GM23338 (cell line): ENCODE results near the gene PLA2G12A. TPM values are rescaled to one million over a fixed set of nuclear protein-coding genes. Genes with fewer than 3 reads are reported as not detected.

Experiments used
- ATAC-seq: fragments of 200-7000 bp; cut with Tn5 transposase; 3 replicates; pipeline ENCODE4 v1.9.1; 2020
- DNase-seq: peaks from one replicate; pipeline ENCODE4 v3.0.0-alpha.2; 2015; ENCODE audit warnings: low spot score
- H2AFZ ChIP-seq: fragments of 200-600 bp; sonication (generic); 2 replicates; pipeline ENCODE4 v1.8.0; 2016; ENCODE audit warnings: antibody characterized with exemption, mild to moderate bottlenecking, moderate library complexity
- H3F3A ChIP-seq: fragments of 200-600 bp; sonication (generic); replicated peaks from 2 replicates; pipeline ENCODE4 v1.8.0; 2017; ENCODE audit warnings: antibody characterized with exemption, mixed run types, low read depth
- H3K27ac ChIP-seq: fragments of 200-600 bp; sonication (generic); 2 replicates; pipeline ENCODE4 v1.6.1; 2016; ENCODE audit warnings: low read depth
- H3K27me3 ChIP-seq: fragments of 200-600 bp; sonication (generic); 2 replicates; pipeline ENCODE4 v1.8.0; 2016; ENCODE audit warnings: mild to moderate bottlenecking, mixed run types, moderate library complexity; ENCODE audit not compliant: insufficient read depth
- H3K36me3 ChIP-seq: fragments of 200-600 bp; sonication (generic); 2 replicates; pipeline ENCODE4 v1.8.0; 2016; ENCODE audit warnings: mild to moderate bottlenecking; ENCODE audit not compliant: insufficient read depth
- H3K4me1 ChIP-seq: fragments of 200-600 bp; sonication (generic); 2 replicates; pipeline ENCODE4 v1.8.0; 2016; ENCODE audit warnings: mild to moderate bottlenecking, moderate library complexity; ENCODE audit not compliant: insufficient read depth
- H3K4me2 ChIP-seq: fragments of 200-600 bp; sonication (generic); 2 replicates; pipeline ENCODE4 v1.7.1; 2017; ENCODE audit warnings: mixed run types
- H3K4me3 ChIP-seq: fragments of 200-600 bp; sonication (generic); 2 replicates; pipeline ENCODE4 v1.6.1; 2016; ENCODE audit warnings: mixed run types
- H3K79me2 ChIP-seq: fragments of 200-600 bp; sonication (generic); replicated peaks from 2 replicates; pipeline ENCODE4 v1.8.0; 2017; ENCODE audit warnings: mild to moderate bottlenecking; ENCODE audit not compliant: insufficient read depth
- H3K9me2 ChIP-seq: fragments of 200-600 bp; sonication (generic); 2 replicates; pipeline ENCODE4 v1.8.0; 2017; ENCODE audit not compliant: insufficient read depth
- H4K20me1 ChIP-seq: fragments of 200-600 bp; sonication (generic); replicated peaks from 2 replicates; pipeline ENCODE4 v1.8.0; 2017; ENCODE audit warnings: mild to moderate bottlenecking; ENCODE audit not compliant: insufficient read depth
- H3K27ac Mint-ChIP-seq: 2 replicates; pipeline ENCODE4 v1.8.0; 2020; ENCODE audit warnings: inconsistent platforms, mild to moderate bottlenecking, moderate library complexity, mixed read lengths
- H3K27me3 Mint-ChIP-seq: 3 replicates; pipeline ENCODE4 v1.8.0; 2022; ENCODE audit warnings: low read depth, mild to moderate bottlenecking, moderate library complexity, mixed read lengths, inconsistent platforms; ENCODE audit not compliant: insufficient read depth, poor library complexity
- H3K36me3 Mint-ChIP-seq: 3 replicates; pipeline ENCODE4 v1.8.0; 2021; ENCODE audit warnings: low read depth, mild to moderate bottlenecking, inconsistent platforms, moderate library complexity, mixed read lengths
- H3K4me1 Mint-ChIP-seq: 3 replicates; pipeline ENCODE4 v1.8.0; 2020; ENCODE audit warnings: mild to moderate bottlenecking, inconsistent platforms, mixed read lengths
- H3K4me3 Mint-ChIP-seq: 3 replicates; pipeline ENCODE4 v1.8.0; 2021; ENCODE audit warnings: moderate library complexity, mild to moderate bottlenecking, inconsistent platforms, mixed read lengths
- H3K9me3 Mint-ChIP-seq: 3 replicates; pipeline ENCODE4 v1.8.0; 2020; ENCODE audit warnings: moderate library complexity, mild to moderate bottlenecking, inconsistent platforms, mixed read lengths
- CREB1 ChIP-seq: fragments of 250-450 bp; sonication (Bioruptor Pico); IDR thresholded peaks from 2 replicates; pipeline ENCODE4 v1.5.0; 2020; ENCODE audit warnings: low read depth, mild to moderate bottlenecking, moderate library complexity
- ETS1 ChIP-seq: IDR thresholded peaks from 2 replicates; pipeline ENCODE4 v1.6.1; 2016; ENCODE audit warnings: antibody characterized with exemption
- EZH2 ChIP-seq: fragments of 200-600 bp; sonication (generic); IDR thresholded peaks from one replicate; pipeline ENCODE4 v1.8.0; 2017; ENCODE audit warnings: antibody characterized with exemption, mild to moderate bottlenecking, low read depth; ENCODE audit not compliant: unreplicated experiment
- EZH2phosphoT487 ChIP-seq: fragments of 200-600 bp; sonication (generic); IDR thresholded peaks from one replicate; pipeline ENCODE4 v1.8.1; 2018; ENCODE audit warnings: antibody characterized with exemption; ENCODE audit not compliant: unreplicated experiment
- JUNB ChIP-seq: IDR thresholded peaks from one replicate; pipeline ENCODE4 v1.6.1; 2016; ENCODE audit warnings: antibody characterized with exemption; ENCODE audit not compliant: unreplicated experiment
- NANOG ChIP-seq: IDR thresholded peaks from 2 replicates; pipeline ENCODE4 v1.6.1; 2016; ENCODE audit warnings: antibody characterized with exemption, borderline replicate concordance
- POLR2AphosphoS5 ChIP-seq: IDR thresholded peaks from 2 replicates; pipeline ENCODE4 v1.6.1; 2016; ENCODE audit warnings: antibody characterized with exemption, low read depth
- REST ChIP-seq: IDR thresholded peaks from one replicate; pipeline ENCODE4 v1.6.1; 2018; ENCODE audit warnings: antibody characterized with exemption; ENCODE audit not compliant: unreplicated experiment
- STAT1 ChIP-seq: IDR thresholded peaks from one replicate; pipeline ENCODE4 v1.6.1; 2016; ENCODE audit warnings: antibody characterized with exemption; ENCODE audit not compliant: unreplicated experiment
- ZNF114 ChIP-seq: fragments of 250-450 bp; sonication (Bioruptor Pico); IDR thresholded peaks from 2 replicates; pipeline ENCODE4 v1.5.0; 2020; ENCODE audit warnings: mild to moderate bottlenecking, moderate library complexity
- ZNF331 ChIP-seq: fragments of 250-450 bp; sonication (Bioruptor Pico); IDR thresholded peaks from 2 replicates; pipeline ENCODE4 v1.5.0; 2020; ENCODE audit warnings: low read depth, mild to moderate bottlenecking, moderate library complexity
- ZNF462 ChIP-seq: fragments of 250-450 bp; sonication (Bioruptor Pico); IDR thresholded peaks from 2 replicates; pipeline ENCODE4 v1.5.0; 2020; ENCODE audit warnings: mild to moderate bottlenecking, moderate library complexity
- polyA plus RNA-seq: library from polyadenylated mRNA; unstranded; fragments of >200 nt; fragmentation: Nextera tagmentation; extraction: Ambion mirVana; gene quantifications from 2 replicates; pipeline ENCODE4 v1.2.1, GENCODE V29; 2016
- total RNA-seq: library from RNA; depleted of rRNA; stranded (reverse); fragments of >200 nt; shearing (Covaris generic); gene quantifications from 2 replicates; pipeline ENCODE4 v1.2.3, GENCODE V29; 2014
- TF ChIP-seq, protein P1 (sequence below), 2 experiments: fragments of 200-600 bp in 1 of 2; sonication (generic) in 1 of 2; conservative IDR thresholded peaks; 2 replicates each; pipeline versions ENCODE4 v1.5.1 to v1.6.1; 2016 to 2017; ENCODE audit warnings: antibody characterized with exemption in 2 of 2, low read depth in 2 of 2, mild to moderate bottlenecking in 2 of 2, moderate library complexity in 1 of 2

PLA2G12A gene
- total and polyA plus RNA-seq, 2 experiments from 2014 or later: 30.8 to 70.7 TPM

GRCh38 chr4:109690690-109691410, 39.0 kb downstream of the PLA2G12A start:
- no peaks in the 10 kb centered on the region for H3F3A ChIP-seq
- H3K9me2 ChIP-seq: no peaks in the 10 kb centered on the region
- no peak for ATAC-seq
- H3K27ac ChIP-seq: no peak overlapping the region
- no peak overlapping the region for H3K27ac Mint-ChIP-seq
- H3K79me2 ChIP-seq: no peaks in the 10 kb centered on the region
- DNase-seq: no peak
- peaks cover 10% of the 10 kb centered on the region for H3K36me3 ChIP-seq
- H3K4me2 ChIP-seq: no peak overlapping the region
- no peaks in the 10 kb centered on the region for H3K4me1 Mint-ChIP-seq
- H3K9me3 Mint-ChIP-seq: no peaks in the 10 kb centered on the region
- no peaks in the 10 kb centered on the region for H3K27me3 Mint-ChIP-seq
- H3K4me3 ChIP-seq: no peak overlapping the region
- no peaks in the 10 kb centered on the region for H4K20me1 ChIP-seq
- peaks cover 51% of the 10 kb centered on the region; the same call in 2 of the 3 replicates for H3K36me3 Mint-ChIP-seq
- TF ChIP-seq EZH2phosphoT487: no peak
- TF ChIP-seq JUNB: no peak
- no peak for TF ChIP-seq REST
- TF ChIP-seq POLR2AphosphoS5: no peak
- no peak for TF ChIP-seq CREB1 (CRISPR knock-in tag)
- TF ChIP-seq ZNF462 (CRISPR knock-in tag): no peak
- no peak for TF ChIP-seq NANOG
- TF ChIP-seq EZH2: no peak
- TF ChIP-seq ETS1: no peak
- TF ChIP-seq, protein P1, sequence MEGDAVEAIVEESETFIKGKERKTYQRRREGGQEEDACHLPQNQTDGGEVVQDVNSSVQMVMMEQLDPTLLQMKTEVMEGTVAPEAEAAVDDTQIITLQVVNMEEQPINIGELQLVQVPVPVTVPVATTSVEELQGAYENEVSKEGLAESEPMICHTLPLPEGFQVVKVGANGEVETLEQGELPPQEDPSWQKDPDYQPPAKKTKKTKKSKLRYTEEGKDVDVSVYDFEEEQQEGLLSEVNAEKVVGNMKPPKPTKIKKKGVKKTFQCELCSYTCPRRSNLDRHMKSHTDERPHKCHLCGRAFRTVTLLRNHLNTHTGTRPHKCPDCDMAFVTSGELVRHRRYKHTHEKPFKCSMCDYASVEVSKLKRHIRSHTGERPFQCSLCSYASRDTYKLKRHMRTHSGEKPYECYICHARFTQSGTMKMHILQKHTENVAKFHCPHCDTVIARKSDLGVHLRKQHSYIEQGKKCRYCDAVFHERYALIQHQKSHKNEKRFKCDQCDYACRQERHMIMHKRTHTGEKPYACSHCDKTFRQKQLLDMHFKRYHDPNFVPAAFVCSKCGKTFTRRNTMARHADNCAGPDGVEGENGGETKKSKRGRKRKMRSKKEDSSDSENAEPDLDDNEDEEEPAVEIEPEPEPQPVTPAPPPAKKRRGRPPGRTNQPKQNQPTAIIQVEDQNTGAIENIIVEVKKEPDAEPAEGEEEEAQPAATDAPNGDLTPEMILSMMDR (conservative IDR thresholded peaks at IDR 0.05; ENCODE audit: low read depth in 2 of 2): no peak
- no peak for TF ChIP-seq STAT1
- TF ChIP-seq ZNF114 (CRISPR knock-in tag): no peak
- no peak for TF ChIP-seq ZNF331 (CRISPR knock-in tag)
- H3K4me3 Mint-ChIP-seq: no peak overlapping the region
- no peak overlapping the region for H2AFZ ChIP-seq
- H3K27me3 ChIP-seq: no peaks in the 10 kb centered on the region
- no peaks in the 10 kb centered on the region for H3K4me1 ChIP-seq
